H54 (cell line): ENCODE measurements around the gene NPC1.

ENCODE experiments used
- DNase-seq: peaks from one replicate; pipeline ENCODE4 v3.0.0; 2011; ENCODE audit warnings: low spot score, mixed read lengths; ENCODE audit not compliant: insufficient read length
- FAIRE-seq: peaks from 3 replicates; lab custom pipeline; 2011; peaks lifted over from hg19 to GRCh38; lab: Jason Lieb, UNC
- POLR2A ChIP-seq: IDR thresholded peaks from 2 replicates; pipeline ENCODE4 v1.6.1; 2011; ENCODE audit warnings: low read depth, mild to moderate bottlenecking, low read length

The NPC1 gene

DNA sequence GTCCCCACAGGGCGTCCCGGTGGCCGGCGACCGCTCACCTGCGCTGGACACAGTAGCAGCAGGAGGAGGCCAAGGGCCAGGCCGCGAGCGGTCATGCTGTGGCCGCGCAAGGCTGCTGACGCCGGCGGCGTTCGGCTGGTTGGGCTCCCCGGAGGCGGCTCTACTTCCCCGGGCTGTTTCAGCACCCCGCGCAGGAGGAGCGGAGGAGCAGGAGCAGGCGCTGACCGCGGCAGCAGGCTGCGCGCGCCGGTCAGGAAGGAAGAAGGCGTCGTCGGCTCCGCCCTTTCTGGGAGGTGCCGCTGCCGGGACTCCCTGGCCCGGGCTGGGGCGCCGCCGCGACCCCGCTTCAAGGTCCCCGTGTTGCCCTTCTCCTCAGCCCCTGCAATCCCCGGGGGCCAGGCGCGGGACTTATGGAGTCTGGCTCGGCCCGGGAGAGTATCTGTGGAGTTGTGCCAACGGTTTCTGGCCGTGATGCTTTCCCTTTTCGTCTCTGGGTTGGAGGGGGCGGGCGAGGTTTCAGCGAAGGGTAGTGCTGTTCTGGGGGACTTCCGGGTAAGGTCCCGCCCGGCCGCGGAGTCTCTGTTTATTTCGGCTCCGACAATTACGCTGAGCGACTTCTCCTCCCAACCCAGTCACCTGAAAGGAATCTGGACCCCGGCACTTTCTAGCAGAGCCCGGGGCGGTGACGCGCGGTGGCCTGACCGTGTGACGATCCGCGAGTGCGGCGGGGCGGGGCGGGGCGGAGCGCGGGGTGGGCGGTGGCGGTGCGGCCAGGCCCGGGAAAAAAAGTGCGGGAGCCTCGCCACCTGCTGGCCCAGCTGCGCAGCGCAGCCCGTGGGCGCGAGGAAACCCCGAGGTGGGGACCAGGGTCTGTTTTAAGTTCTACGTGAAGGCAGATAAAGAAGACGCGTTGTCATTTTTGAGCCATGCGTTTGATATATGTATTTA, at the start of gene NPC1:
Gene NPC1 (minus strand): TSS at position 258 of the 948 bp plus-strand sequence. CDS start 163 bp downstream, at position 95.
- peak; percentile 69 for TF ChIP-seq POLR2A
- no peak for FAIRE-seq
- peak; percentile 54 for DNase-seq

GRCh38 chr18:23636071-23636399, 49.7 kb upstream of the NPC1 start:
- no peak for DNase-seq
- FAIRE-seq = no peak
- TF ChIP-seq POLR2A = no peak

DNA sequence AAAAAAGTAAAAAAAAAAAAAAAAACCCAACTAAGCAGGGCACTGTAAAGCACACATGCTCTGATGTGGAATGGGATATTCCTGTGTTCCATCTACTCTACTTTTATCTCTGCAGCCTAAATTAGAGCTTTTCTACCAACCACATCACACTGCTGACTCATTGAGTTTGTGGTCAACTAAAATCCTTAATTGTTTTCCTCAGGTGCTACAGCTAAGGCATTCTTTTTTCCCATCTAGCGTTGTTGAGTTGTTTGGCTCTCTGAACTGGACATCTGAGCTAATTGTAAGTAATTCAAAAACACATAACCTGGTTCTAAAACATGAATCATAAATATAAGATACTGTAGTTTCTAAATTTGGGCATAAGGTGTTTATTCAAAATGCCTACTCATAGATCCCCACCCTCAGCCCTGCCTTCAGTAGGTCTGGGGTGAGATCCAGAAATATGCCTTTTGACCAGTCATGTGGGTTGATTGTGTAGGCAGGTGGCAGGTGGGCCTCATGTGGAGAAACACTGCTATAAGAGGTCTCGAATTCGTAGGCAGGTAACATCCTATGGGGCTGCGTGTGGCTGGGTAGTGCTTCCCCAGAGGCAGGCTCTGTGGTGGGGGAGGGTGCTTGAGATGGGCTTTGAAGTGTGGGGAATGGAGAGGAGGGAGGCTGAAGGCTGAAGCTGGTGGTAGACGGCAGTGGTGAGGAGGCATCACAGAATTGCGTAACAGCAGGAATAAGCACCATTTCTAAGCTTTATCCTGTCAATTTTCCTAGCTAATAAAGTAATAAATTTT, 49.2 kb upstream of the NPC1 start:
- no peak for DNase-seq
- no peak for TF ChIP-seq POLR2A
- no peak for FAIRE-seq

GRCh38 chr18:23634692-23635091, 48.4 kb upstream of the NPC1 start:
- FAIRE-seq = no peak
- no peak for TF ChIP-seq POLR2A
- DNase-seq = no peak

GRCh38 chr18:23632615-23633014, 46.3 kb upstream of the NPC1 start:
- DNase-seq (no peak), FAIRE-seq (no peak)
- TF ChIP-seq POLR2A = no peak

DNA sequence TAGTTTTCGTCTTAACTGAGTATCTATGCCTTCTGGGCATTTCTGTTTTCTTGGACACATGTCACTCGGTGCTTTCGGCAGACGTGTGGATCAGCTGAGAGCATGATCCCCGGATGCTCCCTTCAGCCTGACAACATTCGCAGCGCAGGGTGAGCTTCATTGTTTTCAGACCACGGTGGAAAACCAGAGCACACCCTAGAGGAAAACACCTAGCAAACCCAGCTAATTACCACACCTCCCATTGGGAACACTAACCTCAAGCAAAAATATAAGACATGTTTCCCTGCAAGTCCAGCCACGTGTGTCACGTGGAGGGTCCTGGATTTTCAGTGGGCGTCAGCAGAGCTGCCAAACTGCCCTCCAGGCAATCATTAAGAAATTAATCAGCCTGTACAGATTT, 45.4 kb upstream of the NPC1 start:
- no peak for FAIRE-seq
- no peak for DNase-seq
- no peak for TF ChIP-seq POLR2A

DNA sequence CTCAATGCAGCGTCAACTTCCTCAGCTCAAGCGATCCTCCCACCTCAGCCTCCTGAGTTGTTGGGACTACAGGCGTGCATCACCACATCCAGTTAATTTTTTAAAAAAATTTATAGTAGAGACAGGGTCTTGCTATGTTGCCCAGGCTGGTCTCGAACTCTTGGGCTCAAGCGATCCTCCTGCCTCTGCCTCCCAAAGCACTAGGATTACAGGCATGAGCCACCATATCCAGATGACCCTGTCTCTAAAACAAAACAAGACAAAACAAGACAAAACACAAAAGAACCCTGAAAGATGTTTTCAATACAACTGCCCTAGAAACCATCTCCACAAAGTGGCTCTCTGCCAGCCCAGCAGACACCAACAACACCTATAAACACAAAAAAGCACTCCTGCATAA, 45.0 kb upstream of the NPC1 start:
- FAIRE-seq (no peak), DNase-seq (no peak)
- TF ChIP-seq POLR2A = no peak

DNA sequence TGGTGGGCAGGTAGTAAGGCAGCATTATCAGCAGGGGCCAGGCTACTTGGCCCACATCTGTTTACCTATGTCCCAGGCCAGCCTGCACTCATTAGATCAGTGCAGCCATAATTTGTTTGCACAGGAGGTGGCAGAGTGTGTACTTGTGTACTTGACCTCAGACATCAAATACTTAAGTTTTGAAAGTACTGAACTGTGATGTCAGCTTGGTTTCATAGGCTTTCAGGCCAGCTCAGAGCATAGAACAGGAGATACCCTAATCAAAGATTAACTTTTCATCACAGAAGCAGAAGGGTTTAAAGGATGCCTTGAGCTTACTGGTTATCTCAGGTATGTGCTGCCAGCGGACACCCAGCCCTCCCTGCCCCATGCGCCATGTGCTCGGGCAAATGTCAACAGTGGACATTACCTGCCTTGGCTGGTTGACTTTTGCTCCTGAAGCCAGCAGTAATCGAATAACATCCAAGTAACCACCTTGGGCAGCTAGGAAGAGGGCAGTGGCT, 43.2 kb upstream of the NPC1 start:
- FAIRE-seq = no peak
- TF ChIP-seq POLR2A = no peak
- DNase-seq = no peak

DNA sequence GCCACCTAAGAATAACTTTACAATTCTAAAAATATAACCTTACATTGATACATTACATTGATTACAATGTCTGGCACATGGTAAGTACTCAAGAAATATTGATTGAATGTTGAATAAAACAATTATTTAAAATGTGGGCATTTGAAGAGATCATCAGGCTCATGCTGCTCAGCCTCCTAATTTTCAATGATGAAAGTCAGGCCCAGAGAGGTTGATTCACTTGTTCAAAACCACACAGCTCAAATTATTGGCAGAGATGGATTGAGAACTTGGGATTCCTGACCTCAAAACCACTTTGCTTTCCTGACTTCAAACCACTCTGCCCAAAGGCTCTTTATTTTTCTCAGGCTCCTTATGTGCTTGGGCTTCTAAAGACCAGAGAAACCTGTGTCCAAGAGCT, 41.7 kb upstream of the NPC1 start:
- DNase-seq = no peak
- no peak for TF ChIP-seq POLR2A
- FAIRE-seq = no peak

GRCh38 chr18:23627321-23627720, 41.0 kb upstream of the NPC1 start:
- no peak for TF ChIP-seq POLR2A
- DNase-seq (peak; percentile 20), FAIRE-seq (peak; percentile 36)

DNA sequence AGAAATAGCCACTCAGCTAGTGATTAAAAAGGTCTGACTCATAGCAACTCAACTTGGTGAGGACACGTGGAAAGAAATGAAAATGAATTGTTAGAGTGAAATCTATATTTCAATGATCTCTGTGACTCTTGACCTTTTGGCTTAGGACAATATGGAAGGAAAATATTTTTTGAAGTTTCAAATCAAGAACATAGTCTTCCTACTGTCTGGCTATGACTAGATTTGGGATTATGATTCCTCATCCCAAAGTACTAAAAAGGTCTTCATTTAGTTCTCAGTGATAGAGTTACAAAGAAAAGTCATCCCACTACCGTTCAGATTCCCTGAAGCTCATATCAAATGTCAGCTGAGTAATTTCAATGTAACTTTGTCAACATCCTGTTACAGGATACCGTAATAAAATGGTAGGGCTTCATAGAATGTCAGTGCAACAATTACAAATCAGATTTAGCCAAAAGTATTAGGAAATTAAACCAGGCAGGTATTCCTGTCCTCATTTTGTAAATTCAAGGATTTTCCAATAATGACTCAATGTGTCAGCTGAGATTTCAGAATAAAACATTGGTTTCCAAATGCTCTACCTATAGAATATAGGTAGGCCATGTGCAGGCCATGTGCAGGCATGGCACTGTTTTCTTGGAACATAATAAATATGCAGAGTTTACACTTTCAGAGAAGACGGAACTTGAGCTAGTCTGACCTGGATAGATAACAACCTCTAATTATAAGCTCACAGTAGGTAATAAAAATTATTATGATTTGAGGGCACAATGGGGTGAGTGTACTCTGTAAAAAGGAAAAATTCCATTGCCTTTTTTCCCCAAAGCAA, 40.4 kb upstream of the NPC1 start:
- no peak for FAIRE-seq
- no peak for DNase-seq
- no peak for TF ChIP-seq POLR2A

- DNase-seq (no peak), FAIRE-seq (no peak)
- no peak for TF ChIP-seq POLR2A
Measured at GRCh38 chr18:23623040-23623439, 36.7 kb upstream of the NPC1 start.

DNA sequence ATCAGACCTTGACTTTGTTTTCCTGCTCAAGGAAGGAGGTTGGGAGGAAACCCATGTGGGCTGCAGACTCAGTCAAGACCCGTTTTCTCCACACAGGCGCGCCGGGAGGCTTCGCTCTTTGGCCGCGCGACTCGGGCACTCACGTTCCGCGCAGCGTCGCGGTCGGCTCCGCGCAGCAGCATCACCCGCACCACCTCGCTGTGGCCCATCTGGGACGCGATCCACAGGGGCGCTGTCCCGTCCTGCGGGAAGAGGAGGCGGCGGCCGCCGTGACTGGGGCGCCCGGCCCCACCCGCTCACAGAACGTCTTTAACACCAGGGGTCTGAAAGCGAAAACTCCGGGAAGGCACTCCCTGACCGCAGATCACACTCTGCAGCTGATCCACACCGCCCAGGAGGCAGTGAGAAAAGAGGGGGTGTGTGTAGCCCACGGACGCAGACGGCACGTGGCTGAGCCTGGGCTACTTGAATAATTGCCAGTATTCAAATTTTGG, 33.1 kb upstream of the NPC1 start:
- DNase-seq = peak; percentile 15
- TF ChIP-seq POLR2A = no peak
- no peak for FAIRE-seq
